Measurements from ENCODE around the gene WDR62.
A peak's percentile ranks its signal among the peaks of the same experiment; 100 is the strongest.
"Not testable (repeated sequence)": the region's sequence is repeated elsewhere in the genome, so short reads cannot be mapped to it uniquely, and the experiment has no call there.

Gene WDR62

DNA sequence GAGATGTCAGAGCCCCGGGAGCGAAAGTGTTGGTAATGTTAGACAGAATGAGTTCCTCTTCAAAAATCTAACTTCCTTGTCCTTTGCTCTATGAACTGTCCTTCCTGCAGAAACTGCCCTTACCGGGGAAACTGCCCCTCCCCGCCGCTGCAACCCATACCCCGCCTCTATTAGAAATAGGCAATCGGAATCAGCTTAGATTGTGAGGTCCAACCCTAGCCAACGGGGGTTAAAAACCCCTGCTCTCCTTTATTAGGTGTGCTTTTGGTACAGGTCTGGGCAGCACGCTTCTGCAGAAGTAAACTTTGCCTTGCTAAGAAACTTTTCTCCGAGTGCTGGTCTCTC, 73.7 kb downstream of the WDR62 start:
- Mint-ChIP-seq H3K27me3 (no peaks in the 10 kb centered on the region), H3K4me1 (peaks cover 33% of the 10 kb centered on the region), H3K9me3 (no peaks in the 10 kb centered on the region), H3K36me3 (peaks cover 17% of the 10 kb centered on the region), H3K27ac (peak overlapping the region; percentile 90), H3K4me3 (peak overlapping the region; percentile 94)
- ATAC-seq = peak; percentile 41

DNA sequence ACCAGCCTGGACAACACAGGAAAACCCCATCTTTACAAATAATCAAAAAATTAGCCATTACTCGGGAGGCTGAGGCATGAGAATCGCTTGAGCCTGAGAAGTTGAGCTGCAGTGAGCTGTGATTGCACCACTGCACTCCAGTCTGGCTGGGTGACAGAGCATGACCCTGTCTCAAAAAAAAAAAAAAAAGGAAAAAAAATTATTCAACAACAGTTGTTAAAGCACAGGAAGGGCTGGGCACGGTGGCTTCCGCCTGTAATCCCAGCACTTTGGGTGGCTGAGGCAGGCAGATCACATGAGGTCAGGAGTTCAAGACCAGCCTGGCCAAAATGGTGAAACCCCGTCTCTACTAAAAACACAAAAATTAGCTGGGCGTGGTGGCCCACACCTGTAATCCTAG, 76.5 kb downstream of the WDR62 start:
- not testable (repeated sequence) for H3K27me3 Mint-ChIP-seq, H3K9me3 Mint-ChIP-seq, H3K36me3 Mint-ChIP-seq, ATAC-seq, H3K27ac Mint-ChIP-seq, H3K4me3 Mint-ChIP-seq
- H3K4me1 Mint-ChIP-seq = peaks cover 26% of the 10 kb centered on the region

DNA sequence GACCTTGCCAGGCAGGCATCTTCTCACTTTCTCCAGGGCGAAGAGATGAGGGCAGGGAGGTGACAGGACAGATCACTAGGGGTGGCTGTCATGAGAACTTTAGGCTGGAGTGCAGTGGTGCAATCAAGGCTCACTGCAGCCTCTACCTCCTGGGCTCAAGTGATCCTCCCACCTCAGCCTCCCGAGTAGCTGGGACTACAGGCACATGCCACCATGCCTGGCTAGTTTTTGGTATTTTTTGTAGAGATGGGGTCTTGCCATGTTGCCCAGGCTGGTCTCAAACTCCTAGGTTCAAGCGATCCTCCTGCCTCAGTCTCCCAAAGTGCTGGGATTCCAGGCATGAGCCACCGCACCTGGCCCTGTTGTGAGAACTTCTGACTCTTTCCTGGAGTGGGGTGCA, 80.2 kb downstream of the WDR62 start:
- not testable (repeated sequence) for H3K27me3 Mint-ChIP-seq, H3K36me3 Mint-ChIP-seq, ATAC-seq, H3K4me3 Mint-ChIP-seq, H3K9me3 Mint-ChIP-seq, H3K27ac Mint-ChIP-seq
- H3K4me1 Mint-ChIP-seq = peaks cover 21% of the 10 kb centered on the region

DNA sequence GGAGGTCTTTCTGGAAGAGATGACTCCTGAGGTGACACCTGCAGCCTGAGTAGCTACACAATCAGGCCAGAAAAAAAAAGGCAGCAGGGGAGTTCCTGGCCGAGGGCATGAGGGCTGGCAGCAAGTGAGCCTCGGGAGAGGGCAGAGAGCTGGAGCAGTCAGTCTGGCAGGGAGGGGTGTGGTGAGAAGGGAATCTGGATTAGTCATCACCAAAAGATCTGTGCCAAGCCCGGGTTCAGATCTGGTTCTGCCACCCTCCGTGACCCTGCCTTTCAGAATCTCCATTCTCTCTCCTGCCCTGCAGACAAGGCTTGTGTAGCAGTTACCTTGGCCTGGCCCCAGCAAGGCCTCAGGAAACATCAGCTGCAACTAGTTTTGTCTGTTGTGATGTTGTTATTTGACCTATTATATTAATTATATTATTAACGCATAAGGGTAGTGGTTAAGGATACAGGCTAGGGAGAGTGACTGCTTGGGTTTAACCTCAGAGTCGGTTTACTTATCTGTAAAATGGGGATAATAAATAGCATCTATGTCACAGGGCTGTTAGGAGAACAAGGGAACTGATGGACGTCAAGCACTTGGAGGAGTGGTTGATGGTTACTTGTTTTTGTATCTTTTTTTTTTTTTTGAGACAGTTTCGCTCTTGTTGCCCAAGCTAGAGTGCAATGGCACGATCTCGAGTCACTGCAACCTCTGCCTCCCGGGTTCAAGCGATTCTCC, 82.4 kb downstream of the WDR62 start:
- Mint-ChIP-seq H3K27me3 (no peaks in the 10 kb centered on the region), H3K9me3 (peaks cover 4% of the 10 kb centered on the region), H3K4me1 (peaks cover 26% of the 10 kb centered on the region), H3K27ac (peak overlapping the region; percentile 60), H3K4me3 (peak overlapping the region; percentile 62), H3K36me3 (peaks cover 13% of the 10 kb centered on the region)
- ATAC-seq = no peak

DNA sequence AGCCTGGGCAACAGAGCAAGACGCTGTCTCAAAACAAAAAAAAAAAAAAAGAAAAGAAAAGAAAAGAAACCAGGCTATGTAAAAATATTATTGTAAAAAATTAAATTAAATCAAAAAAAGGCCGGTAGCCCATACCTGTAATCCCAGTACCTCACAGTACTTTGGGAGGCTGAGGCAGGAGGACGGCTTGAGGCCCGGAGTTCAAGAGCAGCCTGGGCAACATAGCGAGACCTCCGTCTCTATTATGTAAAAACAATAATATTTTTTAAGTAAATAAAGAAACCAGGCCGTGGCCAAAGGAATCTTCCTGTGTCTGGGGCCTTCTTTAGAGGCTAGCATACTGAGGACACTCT, 84.4 kb downstream of the WDR62 start:
- ATAC-seq = no peak
- H3K27me3 Mint-ChIP-seq = no peaks in the 10 kb centered on the region
- peak overlapping the region; percentile 99 for H3K4me3 Mint-ChIP-seq
- H3K4me1 Mint-ChIP-seq = peaks cover 28% of the 10 kb centered on the region
- peaks cover 23% of the 10 kb centered on the region for H3K36me3 Mint-ChIP-seq
- peak overlapping the region; percentile 98 for H3K27ac Mint-ChIP-seq
- peaks cover 4% of the 10 kb centered on the region for H3K9me3 Mint-ChIP-seq

DNA sequence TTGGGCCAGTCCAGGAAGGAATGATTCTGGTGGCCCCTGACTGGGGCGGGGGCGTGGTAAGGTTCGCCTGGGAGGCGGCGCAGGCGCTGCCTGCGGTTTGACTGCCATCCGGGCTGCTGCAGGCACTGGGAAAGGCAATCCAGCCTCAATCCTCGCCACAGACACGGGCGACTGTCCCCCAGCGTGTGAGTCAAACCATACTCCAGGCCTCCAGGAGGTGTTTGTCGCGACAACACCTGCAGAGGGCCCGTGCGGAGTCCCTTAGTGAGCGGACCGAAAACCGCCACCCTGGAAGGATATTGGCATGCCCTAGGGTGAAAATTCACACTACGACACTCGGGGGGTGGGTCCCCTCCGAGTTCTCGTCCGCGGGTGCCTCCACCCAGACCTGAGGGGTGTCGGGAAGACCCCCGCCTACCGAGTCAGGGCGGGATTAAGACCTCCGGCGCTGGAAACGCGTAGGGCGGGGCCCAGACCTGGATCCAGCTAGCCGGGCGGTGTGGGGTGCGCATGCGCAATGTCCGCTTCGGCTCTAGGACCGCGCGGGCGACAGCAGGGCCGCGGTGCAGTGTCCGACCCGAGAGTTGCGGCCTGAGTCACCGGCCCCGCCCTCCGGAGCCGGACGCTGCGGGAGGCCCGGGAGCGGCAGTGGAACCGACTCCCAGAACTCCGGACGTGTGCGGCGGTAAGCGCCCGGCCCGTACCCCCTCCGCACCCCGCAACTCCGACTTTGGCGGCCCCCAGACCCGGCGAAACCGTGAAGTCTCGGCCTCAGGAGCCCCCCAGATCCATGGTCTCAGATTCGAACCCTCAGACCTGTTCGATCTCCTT, 85.0 kb downstream of the WDR62 start, which contains the start of gene CAPNS1:
TSS of gene CAPNS1 (plus strand) at position 594 of the 831 bp plus-strand sequence. CDS start 946 bp downstream, outside the sequence.
- peak; percentile 93 for ATAC-seq
- Mint-ChIP-seq H3K9me3 (peaks cover 4% of the 10 kb centered on the region), H3K27me3 (no peaks in the 10 kb centered on the region), H3K4me1 (peaks cover 28% of the 10 kb centered on the region), H3K4me3 (peak within 1 kb of the TSS; percentile 99), H3K36me3 (peaks cover 23% of the 10 kb centered on the region), H3K27ac (peak within 1 kb of the TSS; percentile 98)

DNA sequence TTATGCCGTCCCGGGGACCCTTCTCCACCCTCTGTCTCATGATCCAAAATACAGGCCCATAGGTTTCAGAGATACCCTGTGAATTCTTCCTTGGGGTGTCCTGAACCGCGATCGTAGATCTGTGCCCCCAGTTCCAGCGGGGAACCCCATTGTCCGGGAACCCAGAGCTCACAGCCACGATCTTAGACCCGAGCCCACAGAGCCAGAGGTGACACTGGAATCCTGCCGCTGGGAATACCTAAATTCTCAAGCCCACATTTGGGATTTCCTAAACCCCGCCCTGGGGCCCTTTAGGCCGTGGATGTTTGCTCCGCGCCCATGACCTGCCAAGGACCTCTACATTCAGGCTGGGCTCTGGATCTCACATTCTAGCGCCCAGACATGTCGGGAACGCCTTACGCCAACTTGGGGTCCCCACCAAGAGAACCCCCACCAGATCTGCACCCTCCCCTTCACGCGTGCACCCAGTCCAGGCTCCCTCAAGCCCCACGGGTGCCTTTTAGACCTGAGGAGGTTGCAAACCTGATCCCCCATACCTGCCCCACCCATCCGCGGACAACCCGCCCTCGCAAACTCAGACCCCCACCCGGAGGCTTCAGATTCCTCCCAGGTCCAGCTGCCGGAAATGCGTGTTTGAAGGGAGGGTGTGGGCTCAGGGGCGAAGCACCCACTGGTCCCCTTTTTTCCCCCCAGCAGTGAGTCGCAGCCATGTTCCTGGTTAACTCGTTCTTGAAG, 85.8 kb downstream of the WDR62 start:
- H3K36me3 Mint-ChIP-seq = peaks cover 26% of the 10 kb centered on the region
- peak; percentile 44 for ATAC-seq
- H3K4me1 Mint-ChIP-seq = peaks cover 28% of the 10 kb centered on the region
- no peaks in the 10 kb centered on the region for H3K27me3 Mint-ChIP-seq
- peak overlapping the region; percentile 99 for H3K4me3 Mint-ChIP-seq
- peak overlapping the region; percentile 98 for H3K27ac Mint-ChIP-seq
- peaks cover 4% of the 10 kb centered on the region for H3K9me3 Mint-ChIP-seq

DNA sequence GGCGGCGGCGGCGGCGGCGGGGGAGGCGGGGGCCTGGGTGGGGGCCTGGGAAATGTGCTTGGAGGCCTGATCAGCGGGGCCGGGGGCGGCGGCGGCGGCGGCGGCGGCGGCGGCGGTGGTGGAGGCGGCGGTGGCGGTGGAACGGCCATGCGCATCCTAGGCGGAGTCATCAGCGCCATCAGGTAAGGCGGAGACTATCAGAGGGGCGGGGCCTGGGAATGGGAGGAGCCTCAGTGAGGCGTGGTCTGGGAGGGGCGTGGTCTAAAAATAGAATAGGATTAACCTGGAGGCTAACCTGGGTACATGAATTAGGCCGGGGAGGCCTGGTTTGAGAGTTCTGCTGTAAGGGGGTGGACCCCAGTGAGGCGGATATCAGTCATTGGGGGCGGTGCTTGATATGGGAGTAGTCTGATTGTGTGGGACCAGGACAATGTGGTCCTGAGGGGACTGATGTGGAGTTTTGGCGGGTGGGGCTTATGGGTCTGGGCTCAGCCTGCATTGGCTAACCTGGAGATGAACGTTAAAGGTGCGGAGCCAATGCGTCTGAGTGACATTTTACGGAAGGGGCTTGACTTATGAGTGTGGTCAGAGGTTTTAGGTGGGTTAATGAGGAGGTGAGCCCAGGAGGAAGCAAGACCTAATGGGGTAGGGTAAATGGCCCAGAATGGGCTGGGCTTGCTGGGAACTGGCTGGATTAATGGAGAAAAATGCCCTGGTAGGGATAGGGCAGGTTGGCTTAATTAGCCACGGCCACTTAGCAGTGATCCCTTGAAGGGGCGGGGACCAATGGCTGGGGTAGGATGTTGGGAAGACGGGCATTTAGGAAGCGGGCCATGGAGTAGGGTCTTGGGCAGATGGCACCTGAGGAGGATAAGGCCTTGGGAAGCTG, 86.6 kb downstream of the WDR62 start:
- Mint-ChIP-seq H3K27me3 (no peaks in the 10 kb centered on the region), H3K9me3 (peaks cover 4% of the 10 kb centered on the region), H3K27ac (peak overlapping the region; percentile 98), H3K4me3 (peak overlapping the region; percentile 99), H3K4me1 (peaks cover 28% of the 10 kb centered on the region), H3K36me3 (peaks cover 33% of the 10 kb centered on the region)
- peak; percentile 83 for ATAC-seq

DNA sequence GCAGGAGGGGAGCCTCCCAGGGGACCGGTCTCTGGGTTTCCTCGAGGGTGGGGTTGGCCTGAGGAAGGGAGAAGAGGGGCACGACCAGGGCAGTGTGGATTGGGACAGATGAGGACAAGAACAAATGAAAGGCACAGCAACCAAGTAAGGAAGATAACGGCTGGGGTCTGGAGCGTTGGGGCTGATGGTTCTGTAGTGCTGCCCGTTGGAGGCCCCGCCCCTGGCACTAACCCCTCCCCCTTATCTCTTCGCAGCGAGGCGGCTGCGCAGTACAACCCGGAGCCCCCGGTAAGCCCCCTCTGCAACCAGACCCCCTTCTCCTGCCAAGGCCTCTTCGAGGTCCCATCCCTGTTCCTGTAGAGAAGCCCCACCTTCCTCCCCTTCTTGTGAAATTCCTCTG, 87.3 kb downstream of the WDR62 start:
- no peak for ATAC-seq
- Mint-ChIP-seq H3K4me3 (peak overlapping the region; percentile 83), H3K36me3 (peaks cover 41% of the 10 kb centered on the region), H3K27ac (no peak overlapping the region), H3K9me3 (peaks cover 4% of the 10 kb centered on the region), H3K4me1 (peaks cover 21% of the 10 kb centered on the region), H3K27me3 (no peaks in the 10 kb centered on the region)

DNA sequence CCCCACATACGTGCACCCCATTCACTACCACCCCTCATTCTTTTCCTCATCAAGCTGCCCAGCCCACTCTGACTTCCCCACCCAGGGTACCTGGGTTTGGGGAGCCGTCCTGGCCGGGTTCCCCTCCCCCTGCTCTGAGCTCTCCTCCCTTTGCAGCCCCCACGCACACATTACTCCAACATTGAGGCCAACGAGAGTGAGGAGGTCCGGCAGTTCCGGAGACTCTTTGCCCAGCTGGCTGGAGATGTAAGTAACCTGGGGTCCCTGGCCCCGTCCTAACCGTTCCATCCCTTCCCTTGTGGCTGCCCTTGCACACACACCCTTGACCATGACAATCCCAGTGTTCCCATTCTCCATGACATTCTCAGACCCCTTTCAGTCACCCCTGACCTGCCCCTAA, 87.8 kb downstream of the WDR62 start:
- peaks cover 45% of the 10 kb centered on the region for H3K36me3 Mint-ChIP-seq
- H3K27ac Mint-ChIP-seq = no peak overlapping the region
- ATAC-seq = no peak
- no peaks in the 10 kb centered on the region for H3K27me3 Mint-ChIP-seq
- H3K4me3 Mint-ChIP-seq = peak overlapping the region; percentile 27
- H3K9me3 Mint-ChIP-seq = peaks cover 4% of the 10 kb centered on the region
- H3K4me1 Mint-ChIP-seq = peaks cover 20% of the 10 kb centered on the region

DNA sequence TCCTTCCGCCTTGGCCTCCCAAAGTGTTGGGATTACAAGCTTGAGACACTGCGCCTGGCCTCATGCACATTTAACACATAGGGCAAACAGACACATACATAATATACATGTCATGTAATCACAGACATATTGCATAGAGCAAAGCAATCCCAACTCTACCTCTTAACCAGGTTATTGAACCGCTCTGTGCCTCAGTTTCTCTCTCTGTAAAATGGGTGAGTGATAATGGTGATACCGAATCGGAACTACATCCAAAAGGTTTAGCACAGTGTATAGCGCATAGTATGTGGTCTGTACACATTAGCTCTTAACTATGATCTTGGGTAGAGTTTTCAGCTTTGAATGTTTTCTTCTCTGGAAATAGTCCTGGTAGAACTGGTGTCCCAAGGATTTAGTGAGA, 89.9 kb downstream of the WDR62 start:
- Mint-ChIP-seq H3K9me3 (peaks cover 4% of the 10 kb centered on the region), H3K27ac (no peak overlapping the region), H3K27me3 (no peaks in the 10 kb centered on the region), H3K36me3 (peaks cover 63% of the 10 kb centered on the region), H3K4me3 (no peak overlapping the region), H3K4me1 (peaks cover 20% of the 10 kb centered on the region)
- no peak for ATAC-seq

DNA sequence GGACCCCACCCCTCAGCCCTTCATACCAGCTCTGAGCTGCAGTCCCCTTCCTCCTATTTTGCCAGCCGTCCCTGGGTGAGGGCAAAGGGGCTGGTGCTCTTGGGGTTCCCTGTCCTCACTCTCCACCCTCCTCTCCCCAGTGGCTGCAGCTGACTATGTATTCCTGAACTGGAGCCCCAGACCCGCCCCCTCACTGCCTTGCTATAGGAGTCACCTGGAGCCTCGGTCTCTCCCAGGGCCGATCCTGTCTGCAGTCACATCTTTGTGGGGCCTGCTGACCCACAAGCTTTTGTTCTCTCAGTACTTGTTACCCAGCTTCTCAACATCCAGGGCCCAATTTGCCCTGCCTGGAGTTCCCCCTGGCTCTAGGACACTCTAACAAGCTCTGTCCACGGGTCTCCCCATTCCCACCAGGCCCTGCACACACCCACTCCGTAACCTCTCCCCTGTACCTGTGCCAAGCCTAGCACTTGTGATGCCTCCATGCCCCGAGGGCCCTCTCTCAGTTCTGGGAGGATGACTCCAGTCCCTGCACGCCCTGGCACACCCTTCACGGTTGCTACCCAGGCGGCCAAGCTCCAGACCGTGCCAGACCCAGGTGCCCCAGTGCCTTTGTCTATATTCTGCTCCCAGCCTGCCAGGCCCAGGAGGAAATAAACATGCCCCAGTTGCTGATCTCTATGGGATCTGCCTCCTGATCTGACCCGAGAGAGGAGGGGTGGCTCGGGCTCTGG, 95.1 kb downstream of the WDR62 start:
- Mint-ChIP-seq H3K27ac (no peak overlapping the region), H3K4me3 (no peak overlapping the region), H3K4me1 (no peaks in the 10 kb centered on the region), H3K36me3 (peaks cover 60% of the 10 kb centered on the region), H3K9me3 (no peaks in the 10 kb centered on the region), H3K27me3 (no peaks in the 10 kb centered on the region)
- ATAC-seq = no peak

DNA sequence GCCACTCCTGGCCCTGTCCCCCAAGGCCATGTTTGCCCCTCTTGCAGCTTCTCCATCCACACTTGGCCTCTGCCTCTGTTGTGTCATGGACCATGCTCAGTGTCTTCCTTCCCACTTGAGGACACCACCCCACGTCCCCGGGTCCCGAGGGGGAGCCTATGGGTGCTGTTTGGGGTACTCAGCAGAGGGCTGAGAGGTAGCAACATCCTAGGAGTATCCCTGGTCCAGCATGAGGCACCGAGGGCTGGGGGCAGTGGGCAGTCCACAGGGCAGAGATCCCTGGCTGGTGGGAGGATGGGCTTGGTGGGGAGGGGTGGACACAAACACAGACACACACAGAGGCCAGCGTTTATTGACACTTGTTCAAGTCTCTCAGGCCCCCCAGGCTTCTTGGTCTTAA, 95.9 kb downstream of the WDR62 start:
- Mint-ChIP-seq H3K27ac (no peak overlapping the region), H3K9me3 (no peaks in the 10 kb centered on the region), H3K36me3 (peaks cover 60% of the 10 kb centered on the region)

More for the DNA sequence above, 95.9 kb downstream of the WDR62 start:
- Mint-ChIP-seq H3K4me3 (no peak overlapping the region), H3K27me3 (no peaks in the 10 kb centered on the region), H3K4me1 (no peaks in the 10 kb centered on the region)
- ATAC-seq = no peak
